HepG2 (cell line): ENCODE data around the gene CFAP97.

Source experiments
- CEBPB ChIP-seq: IDR thresholded peaks from 2 replicates; pipeline ENCODE4 v1.6.1; 2011; ENCODE audit warnings: low read depth, low read length, improper control_type of control experiment, borderline replicate concordance
- MAZ ChIP-seq, 2 experiments: sonication (generic) in 1 of 2; formaldehyde crosslinking in 1 of 2; IDR thresholded peaks; 2 replicates each; pipeline versions ENCODE4 v1.5.0 to v1.6.1; 2012 to 2020; ENCODE audit warnings: low read depth in 2 of 2, mild to moderate bottlenecking in 2 of 2, borderline replicate concordance in 1 of 2, improper control_type of control experiment in 1 of 2, low read length in 1 of 2, missing genetic modification reagents in 1 of 2, moderate library complexity in 1 of 2
- PTBP1 ChIP-seq: fragments of 200-400 bp; formaldehyde crosslinking; IDR thresholded peaks from 2 replicates; pipeline ENCODE4 v1.6.1; 2018; ENCODE audit warnings: low read length, low read depth; ENCODE audit not compliant: poor library complexity, severe bottlenecking
- ZNF512 ChIP-seq: sonication (generic); formaldehyde crosslinking; IDR thresholded peaks from 2 replicates; pipeline ENCODE4 v1.4.0; 2020; ENCODE audit warnings: mild to moderate bottlenecking, missing genetic modification reagents
- ZSCAN29 ChIP-seq: sonication (generic); formaldehyde crosslinking; conservative IDR thresholded peaks from 2 replicates; pipeline ENCODE4 v1.4.0; 2020; ENCODE audit warnings: mild to moderate bottlenecking, missing genetic modification reagents
- TF ChIP-seq, protein P1 (sequence below): sonication (generic); formaldehyde crosslinking; IDR thresholded peaks from 2 replicates; pipeline ENCODE4 v1.4.0; 2020; ENCODE audit warnings: missing genetic modification reagents
- TF ChIP-seq, protein P2 (sequence below): sonication (generic); formaldehyde crosslinking; IDR thresholded peaks from 2 replicates; pipeline ENCODE4 v1.4.0; 2020; ENCODE audit warnings: missing genetic modification reagents

- TF ChIP-seq MAZ (IDR thresholded peaks at IDR 0.05; ENCODE audit: borderline replicate concordance, low read depth, low read length) (no peak), MAZ (CRISPR knock-in tag; IDR thresholded peaks at IDR 0.05; ENCODE audit: low read depth) (no peak), ZNF512 (CRISPR knock-in tag) (no peak), ZSCAN29 (no peak), PTBP1 (no peak), CEBPB (no peak)
- TF ChIP-seq, protein P1, sequence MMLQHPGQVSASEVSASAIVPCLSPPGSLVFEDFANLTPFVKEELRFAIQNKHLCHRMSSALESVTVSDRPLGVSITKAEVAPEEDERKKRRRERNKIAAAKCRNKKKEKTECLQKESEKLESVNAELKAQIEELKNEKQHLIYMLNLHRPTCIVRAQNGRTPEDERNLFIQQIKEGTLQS (CRISPR knock-in tag) = no peak
- TF ChIP-seq, protein P2, sequence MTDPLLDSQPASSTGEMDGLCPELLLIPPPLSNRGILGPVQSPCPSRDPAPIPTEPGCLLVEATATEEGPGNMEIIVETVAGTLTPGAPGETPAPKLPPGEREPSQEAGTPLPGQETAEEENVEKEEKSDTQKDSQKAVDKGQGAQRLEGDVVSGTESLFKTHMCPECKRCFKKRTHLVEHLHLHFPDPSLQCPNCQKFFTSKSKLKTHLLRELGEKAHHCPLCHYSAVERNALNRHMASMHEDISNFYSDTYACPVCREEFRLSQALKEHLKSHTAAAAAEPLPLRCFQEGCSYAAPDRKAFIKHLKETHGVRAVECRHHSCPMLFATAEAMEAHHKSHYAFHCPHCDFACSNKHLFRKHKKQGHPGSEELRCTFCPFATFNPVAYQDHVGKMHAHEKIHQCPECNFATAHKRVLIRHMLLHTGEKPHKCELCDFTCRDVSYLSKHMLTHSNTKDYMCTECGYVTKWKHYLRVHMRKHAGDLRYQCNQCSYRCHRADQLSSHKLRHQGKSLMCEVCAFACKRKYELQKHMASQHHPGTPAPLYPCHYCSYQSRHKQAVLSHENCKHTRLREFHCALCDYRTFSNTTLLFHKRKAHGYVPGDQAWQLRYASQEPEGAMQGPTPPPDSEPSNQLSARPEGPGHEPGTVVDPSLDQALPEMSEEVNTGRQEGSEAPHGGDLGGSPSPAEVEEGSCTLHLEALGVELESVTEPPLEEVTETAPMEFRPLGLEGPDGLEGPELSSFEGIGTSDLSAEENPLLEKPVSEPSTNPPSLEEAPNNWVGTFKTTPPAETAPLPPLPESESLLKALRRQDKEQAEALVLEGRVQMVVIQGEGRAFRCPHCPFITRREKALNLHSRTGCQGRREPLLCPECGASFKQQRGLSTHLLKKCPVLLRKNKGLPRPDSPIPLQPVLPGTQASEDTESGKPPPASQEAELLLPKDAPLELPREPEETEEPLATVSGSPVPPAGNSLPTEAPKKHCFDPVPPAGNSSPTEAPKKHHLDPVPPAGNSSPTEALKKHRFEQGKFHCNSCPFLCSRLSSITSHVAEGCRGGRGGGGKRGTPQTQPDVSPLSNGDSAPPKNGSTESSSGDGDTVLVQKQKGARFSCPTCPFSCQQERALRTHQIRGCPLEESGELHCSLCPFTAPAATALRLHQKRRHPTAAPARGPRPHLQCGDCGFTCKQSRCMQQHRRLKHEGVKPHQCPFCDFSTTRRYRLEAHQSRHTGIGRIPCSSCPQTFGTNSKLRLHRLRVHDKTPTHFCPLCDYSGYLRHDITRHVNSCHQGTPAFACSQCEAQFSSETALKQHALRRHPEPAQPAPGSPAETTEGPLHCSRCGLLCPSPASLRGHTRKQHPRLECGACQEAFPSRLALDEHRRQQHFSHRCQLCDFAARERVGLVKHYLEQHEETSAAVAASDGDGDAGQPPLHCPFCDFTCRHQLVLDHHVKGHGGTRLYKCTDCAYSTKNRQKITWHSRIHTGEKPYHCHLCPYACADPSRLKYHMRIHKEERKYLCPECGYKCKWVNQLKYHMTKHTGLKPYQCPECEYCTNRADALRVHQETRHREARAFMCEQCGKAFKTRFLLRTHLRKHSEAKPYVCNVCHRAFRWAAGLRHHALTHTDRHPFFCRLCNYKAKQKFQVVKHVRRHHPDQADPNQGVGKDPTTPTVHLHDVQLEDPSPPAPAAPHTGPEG (CRISPR knock-in tag) = no peak
Measured at GRCh38 chr4:185143601-185143969, 60.2 kb downstream of the CFAP97 start.
